GM23338 (cell line): ENCODE measurements around the gene USP21.

ENCODE experiments used
- CTCF ChIP-seq, 2 experiments: fragments of 200-600 bp in 1 of 2; sonication (generic) in 1 of 2; conservative IDR thresholded peaks; 2 replicates each; pipeline versions ENCODE4 v1.5.1 to v1.6.1; 2016 to 2017; ENCODE audit warnings: antibody characterized with exemption in 2 of 2, low read depth in 2 of 2, mild to moderate bottlenecking in 2 of 2, moderate library complexity in 1 of 2
- ETS1 ChIP-seq: IDR thresholded peaks from 2 replicates; pipeline ENCODE4 v1.6.1; 2016; ENCODE audit warnings: antibody characterized with exemption
- EZH2 ChIP-seq: fragments of 200-600 bp; sonication (generic); IDR thresholded peaks from one replicate; pipeline ENCODE4 v1.8.0; 2017; ENCODE audit warnings: antibody characterized with exemption, mild to moderate bottlenecking, low read depth; ENCODE audit not compliant: unreplicated experiment
- JUNB ChIP-seq: IDR thresholded peaks from one replicate; pipeline ENCODE4 v1.6.1; 2016; ENCODE audit warnings: antibody characterized with exemption; ENCODE audit not compliant: unreplicated experiment
- POLR2AphosphoS5 ChIP-seq: IDR thresholded peaks from 2 replicates; pipeline ENCODE4 v1.6.1; 2016; ENCODE audit warnings: antibody characterized with exemption, low read depth

DNA sequence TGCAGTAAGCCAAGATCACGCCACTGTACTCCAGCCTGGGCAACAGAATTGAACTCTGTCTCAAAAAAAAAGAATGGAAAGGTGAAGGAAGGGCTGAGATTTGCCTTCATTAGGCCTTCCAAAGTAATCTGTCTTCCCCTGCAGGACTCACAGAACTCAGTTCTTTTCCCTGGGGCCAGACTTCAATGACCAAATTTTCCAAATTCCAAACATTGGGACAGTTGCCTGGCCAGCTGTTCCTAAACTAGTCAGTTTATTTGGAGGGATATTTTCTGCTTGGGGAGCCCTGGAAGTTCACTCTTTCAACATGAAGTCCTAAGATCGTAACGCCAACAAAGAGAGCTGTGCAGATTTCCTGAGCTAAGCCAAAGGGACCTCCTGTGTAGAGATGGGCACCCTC, 21.4 kb upstream of the USP21 start:
- no peak for TF ChIP-seq JUNB
- no peak for TF ChIP-seq CTCF (conservative IDR thresholded peaks at IDR 0.05; ENCODE audit: low read depth in 2 of 2)
- TF ChIP-seq ETS1, result no peak
- no peak for TF ChIP-seq EZH2
- TF ChIP-seq POLR2AphosphoS5, result no peak
